ENCODE measurements around the gene DDX1. TPM values are rescaled to one million over a fixed set of nuclear protein-coding genes. Genes with fewer than 3 reads are reported as not detected.
A peak's percentile ranks its signal among the peaks of the same experiment; 100 is the strongest.

Gene DDX1
- total and polyA plus RNA-seq, 9 of the 15 experiments (the other 6 are each of a cell fraction or from before 2014, with no cell fraction given), result 116 to 277 (median 232) TPM

GRCh38 chr2:15555760-15556193 lies 35.9 kb upstream of the DDX1 start (continued):
- no peak for TF ChIP-seq ZNF507 (tag; conservative IDR thresholded peaks at IDR 0.05)
- TF ChIP-seq TSHZ1 (CRISPR knock-in tag; IDR thresholded peaks at IDR 0.05), result no peak
- TF ChIP-seq CHD4 (IDR thresholded peaks at IDR 0.05; ENCODE audit: insufficient read depth, insufficient replicate concordance, low read depth, low read length, poor library complexity, severe bottlenecking), result no peak
- TF ChIP-seq E2F8 (IDR thresholded peaks at IDR 0.05; ENCODE audit: low read depth, partially characterized antibody), result no peak
- TF ChIP-seq FOXK2 (conservative IDR thresholded peaks at IDR 0.05 in 1 of 2, IDR thresholded peaks at IDR 0.05 in 1 of 2; ENCODE audit: low read depth in 2 of 2), result no peak
- no peak for TF ChIP-seq SETDB1 (IDR thresholded peaks at IDR 0.05; ENCODE audit: low read length)
- TF ChIP-seq RBFOX2 (IDR thresholded peaks at IDR 0.05; ENCODE audit: low read depth, low read length), result peak; percentile 68; the same call in 1 of the 2 replicates
- TF ChIP-seq THRAP3 (IDR thresholded peaks at IDR 0.05; ENCODE audit: borderline replicate concordance), result peak; percentile 59; the same call in 1 of the 2 replicates
- no peak for TF ChIP-seq ZKSCAN1 (IDR thresholded peaks at IDR 0.05; ENCODE audit: low read depth, low read length)
- TF ChIP-seq DIDO1 (tag; IDR thresholded peaks at IDR 0.05; ENCODE audit: low read depth), result no peak
- no peak for TF ChIP-seq ZFPM2 (CRISPR knock-in tag; IDR thresholded peaks at IDR 0.05)
- no peak for TF ChIP-seq CBX2 (IDR thresholded peaks at IDR 0.05; ENCODE audit: insufficient read depth, low read length, poor library complexity, severe bottlenecking)
- TF ChIP-seq RBM25 (IDR thresholded peaks at IDR 0.05; ENCODE audit: low read depth, low read length, severe bottlenecking), result no peak

All from K562 (cell line).